ENCODE measurements around the gene PPP2R2B.

The PPP2R2B gene

GRCh38 chr5:146699138-146699537 lies 179.4 kb downstream of the PPP2R2B start:
- no peak for DNase-seq (ENCODE audit: low spot score)

GRCh38 chr5:146698651-146699050 lies 179.9 kb downstream of the PPP2R2B start:
- DNase-seq (ENCODE audit: low spot score) = no peak

DNA sequence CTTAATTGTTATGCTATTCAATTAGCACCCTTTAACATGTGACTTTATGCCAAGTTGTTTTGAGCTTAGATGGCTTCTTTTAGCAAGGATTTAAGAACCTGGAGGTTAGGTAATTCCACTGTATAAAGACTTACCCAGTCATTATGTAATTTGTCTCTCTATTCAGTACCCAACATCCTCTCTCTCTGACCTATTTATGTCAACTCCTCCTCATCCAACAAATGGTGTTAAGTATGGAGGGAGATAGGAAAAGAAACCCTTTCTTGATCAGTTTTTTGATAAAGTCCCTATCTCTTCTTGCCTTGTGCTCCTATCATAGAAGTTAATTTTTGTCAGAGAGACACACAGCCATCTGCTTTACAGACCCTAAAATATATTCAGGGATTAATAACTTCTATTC lies 181.3 kb downstream of the PPP2R2B start:
- DNase-seq (ENCODE audit: low spot score) = no peak

DNA sequence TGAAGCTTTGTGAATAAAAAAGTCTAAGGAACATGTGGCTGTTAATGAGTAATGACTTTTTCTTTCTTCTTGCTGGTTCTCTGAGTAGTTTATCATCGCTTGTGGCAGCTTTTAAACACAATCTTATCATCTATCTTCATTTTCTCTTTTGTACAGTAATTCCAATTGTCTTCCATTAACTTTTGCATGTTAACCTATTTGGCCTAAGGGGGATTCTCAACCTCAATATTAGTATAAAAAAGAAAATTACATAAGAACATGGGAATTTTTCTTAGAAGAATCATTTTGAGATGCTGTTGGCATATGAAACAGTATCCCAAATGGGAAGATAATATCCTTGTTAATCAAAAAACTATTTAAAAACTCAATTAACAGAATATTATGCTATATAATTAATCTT lies 182.9 kb downstream of the PPP2R2B start:
- no peak for DNase-seq (ENCODE audit: low spot score)

DNA sequence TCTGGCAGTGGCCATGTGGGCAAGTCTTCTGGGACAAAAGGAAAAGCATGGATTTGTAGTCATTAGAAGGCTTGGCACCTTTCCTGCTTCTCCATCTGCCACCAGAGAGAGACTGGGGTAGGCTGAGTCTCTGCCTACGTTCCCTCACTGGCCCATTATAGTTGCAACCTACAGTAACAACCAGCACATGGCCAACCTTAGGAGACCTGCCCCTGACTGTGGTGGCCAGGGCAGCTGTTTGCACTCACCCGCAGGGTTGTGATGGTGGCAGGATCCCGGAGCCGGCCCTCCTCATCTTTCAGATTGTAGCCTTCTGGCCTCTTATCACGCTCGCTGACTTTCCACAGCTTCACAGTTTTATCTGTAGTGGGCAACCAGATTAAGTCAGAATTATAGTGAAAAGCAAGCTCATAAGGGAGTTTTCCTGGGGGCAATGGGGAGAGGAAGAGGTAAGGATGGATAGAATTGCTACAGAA lies 187.6 kb downstream of the PPP2R2B start:
- DNase-seq (ENCODE audit: low spot score) = no peak

DNA sequence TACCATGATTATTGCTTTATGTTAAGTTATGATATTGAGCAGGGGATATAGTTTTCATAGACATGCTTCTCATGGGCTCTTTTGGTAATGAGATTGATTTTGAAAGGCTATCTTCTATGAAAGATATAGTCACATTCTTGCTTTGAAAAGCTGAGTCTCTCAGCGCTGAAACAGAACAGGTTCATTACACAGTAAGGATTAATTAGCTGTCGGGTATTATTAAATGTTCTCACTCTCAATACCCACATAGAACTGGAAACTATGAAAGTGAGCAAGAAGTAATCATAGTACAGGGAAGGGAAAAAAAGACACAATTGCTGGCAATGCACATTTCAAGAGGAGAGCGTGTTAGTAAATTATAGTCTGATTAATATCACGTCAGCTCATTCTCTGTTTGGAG lies 190.9 kb downstream of the PPP2R2B start:
- no peak for DNase-seq (ENCODE audit: low spot score)

DNA sequence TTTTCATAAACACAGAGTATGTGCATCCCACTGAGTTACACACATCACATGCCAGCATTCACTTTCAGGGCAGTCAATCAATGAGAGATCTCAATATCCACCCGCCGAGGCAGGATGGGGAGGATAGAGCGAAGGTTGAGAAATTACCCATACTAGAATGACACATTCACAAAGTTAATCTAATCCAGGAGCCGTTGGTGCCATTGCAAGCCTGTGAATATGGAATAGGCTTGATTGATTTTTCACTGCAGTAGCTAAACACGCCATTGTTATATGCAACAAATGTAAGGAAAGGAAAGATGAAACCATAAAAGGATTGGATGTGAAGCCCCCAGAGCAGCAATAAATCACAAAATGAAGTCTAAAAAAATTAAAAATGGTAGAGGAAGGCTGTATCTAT lies 194.7 kb downstream of the PPP2R2B start:
- no peak for DNase-seq (ENCODE audit: low spot score)

DNA sequence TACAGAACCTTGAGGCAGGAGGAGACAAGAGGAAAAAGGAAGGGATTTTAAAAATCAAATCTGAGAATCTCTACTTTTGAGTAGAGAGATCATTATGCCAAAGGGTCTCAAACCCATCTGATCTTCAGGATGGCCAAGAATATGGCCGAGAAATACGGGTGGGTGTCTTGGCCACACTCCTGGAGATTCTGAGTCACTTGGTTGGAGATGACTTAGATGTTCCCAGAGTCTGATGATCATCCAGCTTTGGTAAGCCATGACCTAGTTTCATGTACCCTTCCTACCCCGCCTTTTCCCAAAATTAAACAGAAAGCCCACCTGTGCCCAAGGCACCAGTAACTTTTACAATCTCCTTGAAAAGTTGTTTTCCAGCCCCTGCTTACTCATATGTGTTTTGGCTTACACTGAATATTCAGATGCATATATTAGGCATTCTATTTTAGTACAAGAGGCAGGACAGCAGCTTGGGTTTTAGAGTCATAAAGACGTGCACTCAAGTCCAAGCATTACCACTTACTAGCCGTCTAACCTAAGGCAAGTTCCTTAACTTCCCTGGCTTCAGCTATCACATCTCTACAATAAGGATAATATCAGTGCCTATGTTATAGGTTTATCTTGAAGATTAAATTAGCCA lies 195.5 kb downstream of the PPP2R2B start:
- no peak for DNase-seq (ENCODE audit: low spot score)

GRCh38 chr5:146681585-146682105 lies 196.9 kb downstream of the PPP2R2B start:
- DNase-seq (ENCODE audit: low spot score) = no peak

DNA sequence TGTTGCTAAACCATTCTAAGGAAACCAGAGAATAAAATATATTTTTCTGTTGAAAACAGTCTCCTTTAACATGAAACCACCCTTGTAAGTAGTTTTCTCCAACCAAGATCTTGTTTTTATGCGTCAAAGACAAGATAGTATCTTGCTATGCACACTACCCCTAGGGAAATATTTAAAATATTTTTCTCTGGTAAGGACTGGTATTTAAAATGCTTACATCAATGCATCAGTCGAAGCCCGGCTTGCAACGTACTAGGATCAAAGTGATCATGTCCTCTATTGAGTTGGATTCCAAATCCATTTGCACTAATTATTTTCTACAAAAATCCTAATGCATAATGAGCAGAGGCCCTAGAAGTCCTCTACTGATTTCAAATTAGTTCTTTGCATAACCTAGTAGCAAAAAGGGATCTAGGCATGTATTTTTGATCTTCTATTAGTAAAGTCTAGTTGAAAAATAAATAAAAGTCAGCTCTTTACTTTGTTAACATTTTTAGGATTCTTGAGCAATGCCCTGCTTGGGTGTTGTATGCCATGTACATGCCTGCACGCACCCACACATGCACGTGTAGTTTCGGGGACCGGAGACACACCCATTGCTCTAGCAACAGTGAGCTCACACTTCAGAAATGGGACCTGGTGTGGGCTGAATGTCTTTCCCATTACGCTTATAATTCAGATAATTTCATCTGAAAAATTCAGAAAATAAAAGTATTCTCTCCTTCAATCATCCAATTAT lies 197.5 kb downstream of the PPP2R2B start:
- no peak for DNase-seq (ENCODE audit: low spot score)

DNA sequence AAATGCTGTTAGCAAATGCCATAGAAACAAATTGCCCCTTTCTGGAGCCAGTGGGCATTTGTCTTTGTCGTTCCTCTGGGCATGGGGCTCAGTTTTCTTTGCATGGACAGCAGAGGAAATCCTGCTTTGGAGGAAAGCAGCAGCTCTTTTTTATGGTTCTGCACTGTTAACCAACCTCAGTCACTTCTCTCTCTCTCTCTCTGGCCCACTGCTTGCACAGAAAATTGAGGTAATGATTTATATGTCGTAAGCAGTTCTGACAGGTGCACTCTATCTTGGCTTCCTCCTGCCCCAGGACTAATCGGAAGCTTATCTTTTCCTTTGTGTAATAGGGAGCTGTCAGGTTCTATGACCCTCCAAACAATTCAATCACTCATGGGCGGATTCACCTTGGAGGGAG lies 202.9 kb downstream of the PPP2R2B start:
- no peak for DNase-seq (ENCODE audit: low spot score)

DNA sequence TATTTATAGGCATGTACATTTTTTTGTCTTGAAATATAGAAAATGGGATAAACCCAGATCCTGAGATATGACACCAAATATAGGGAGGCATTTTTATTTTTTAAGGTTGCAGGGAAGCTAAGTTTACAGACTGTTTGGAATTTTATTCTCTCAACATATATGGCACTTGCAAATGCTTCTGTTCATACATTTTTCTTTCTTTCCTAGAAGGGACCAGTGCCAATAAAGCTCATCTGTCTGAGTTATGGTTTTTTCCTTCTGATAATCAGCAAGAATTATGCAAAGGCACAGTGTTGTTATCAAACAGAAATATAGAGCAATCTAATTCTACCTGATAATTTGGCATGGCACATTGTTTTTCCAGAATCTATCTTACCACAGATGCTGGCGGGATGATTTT lies 205.7 kb downstream of the PPP2R2B start:
- no peak for DNase-seq (ENCODE audit: low spot score)

DNA sequence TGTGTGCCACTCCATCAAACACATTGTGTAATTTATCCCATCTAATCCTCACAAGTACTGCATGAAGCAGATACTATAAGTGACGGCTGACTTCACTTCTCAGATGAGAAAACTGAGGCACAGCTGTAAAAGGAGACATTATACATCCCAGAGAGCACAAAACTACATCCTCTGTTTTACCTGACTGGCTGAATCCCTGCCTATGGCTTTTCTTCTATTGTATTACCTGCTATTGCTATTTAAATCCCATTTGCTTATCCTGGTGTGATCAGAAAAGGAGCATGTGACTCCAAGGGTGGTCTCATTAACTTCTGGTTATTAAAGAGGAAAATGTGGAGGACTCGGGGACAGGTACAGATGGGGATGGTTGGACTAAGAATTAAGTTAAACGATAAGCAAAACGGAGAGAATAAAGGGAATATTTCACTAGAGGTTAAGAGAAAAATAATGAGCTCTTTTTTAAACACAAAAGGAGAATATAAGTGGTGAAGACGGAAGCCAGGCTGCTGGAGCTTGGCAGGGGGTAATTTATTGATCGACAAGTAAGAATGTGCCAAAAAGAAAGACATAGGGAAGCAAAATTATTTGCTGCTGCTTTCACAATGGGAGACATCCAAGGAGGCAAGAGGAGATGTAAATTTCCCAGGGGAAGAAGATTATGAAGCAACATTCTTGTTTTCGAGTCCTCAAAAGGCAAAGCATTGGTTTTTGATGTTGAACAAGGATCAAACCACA lies 206.8 kb downstream of the PPP2R2B start:
- DNase-seq (ENCODE audit: low spot score) = no peak

GRCh38 chr5:146669656-146670055 lies 208.9 kb downstream of the PPP2R2B start:
- DNase-seq (ENCODE audit: low spot score) = no peak

DNA sequence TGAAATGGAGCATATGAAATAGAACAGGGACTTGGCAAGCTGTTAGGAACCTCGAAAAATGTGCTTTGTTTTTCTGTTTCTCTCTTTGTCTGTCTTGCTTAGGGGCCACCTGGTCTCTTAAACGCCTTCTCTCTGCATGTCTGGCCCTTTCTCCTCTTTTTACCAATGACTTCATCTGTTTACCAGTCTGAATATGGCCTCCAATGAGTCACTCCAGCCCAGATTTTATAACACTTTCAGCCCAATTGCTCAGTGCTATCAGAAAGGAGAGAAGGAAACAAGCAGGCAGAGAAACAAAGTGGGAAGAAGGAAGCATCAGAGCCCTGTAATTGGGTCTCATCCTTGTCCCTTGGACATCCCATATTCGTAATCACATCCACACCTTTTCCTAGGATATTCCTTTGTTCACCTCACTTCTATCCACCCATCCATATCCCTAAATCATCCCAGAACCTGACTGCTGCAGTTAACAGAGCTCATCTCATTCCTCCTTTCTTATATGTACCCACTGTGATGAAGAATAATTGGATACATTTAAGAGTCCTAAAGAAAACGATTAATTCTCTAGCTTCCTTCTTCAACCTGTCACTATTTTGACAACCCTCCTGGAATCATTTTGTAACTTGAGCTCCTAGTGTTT lies 210.8 kb downstream of the PPP2R2B start:
- peak; percentile 79 for DNase-seq (ENCODE audit: low spot score)

DNA sequence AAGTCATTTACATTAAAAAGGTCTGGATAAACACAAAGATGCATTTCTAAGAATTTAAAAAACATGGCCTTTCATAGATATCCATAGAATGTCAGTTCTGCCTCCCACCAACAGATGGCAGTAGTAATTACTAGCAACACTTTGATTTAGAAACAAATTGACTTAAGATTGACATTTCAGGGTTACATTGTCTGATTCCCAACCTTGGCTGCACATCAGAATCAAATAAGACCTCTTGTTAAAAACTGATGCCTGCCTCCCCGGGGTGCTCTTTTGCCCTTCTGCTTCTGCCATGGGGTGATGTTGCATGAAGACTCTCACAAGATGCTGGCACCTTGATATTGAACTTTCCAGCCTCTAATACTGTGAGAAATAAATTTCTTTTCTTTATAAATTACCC lies 216.3 kb downstream of the PPP2R2B start:
- no peak for DNase-seq (ENCODE audit: low spot score)

DNA sequence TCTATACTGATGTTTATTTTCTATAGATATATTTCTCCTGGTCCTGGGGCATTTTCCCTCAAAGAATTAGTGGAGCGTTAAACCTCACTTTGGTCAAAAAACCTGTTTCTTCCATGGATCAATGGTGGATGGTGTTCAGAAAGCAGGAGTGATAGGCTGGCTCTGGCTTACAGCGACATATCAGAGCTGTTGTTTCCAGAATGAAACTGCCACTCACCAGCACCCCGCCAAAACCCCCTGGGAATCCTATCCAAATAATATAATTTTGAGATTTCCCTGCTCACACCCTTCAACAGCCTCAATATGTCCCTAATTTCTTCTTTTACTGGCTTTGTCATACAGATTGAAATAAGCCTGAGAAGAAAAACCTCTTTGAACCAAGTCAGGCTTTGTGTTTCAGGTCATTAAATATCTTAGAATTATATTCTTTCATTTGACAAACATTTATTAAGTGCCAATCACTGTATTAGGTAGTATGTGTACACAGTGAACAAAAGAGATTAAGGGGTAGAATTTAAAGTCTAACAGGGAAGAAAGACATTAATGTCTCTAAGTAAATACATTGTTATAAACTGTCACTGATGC lies 218.1 kb downstream of the PPP2R2B start:
- DNase-seq (ENCODE audit: low spot score) = no peak

- no peak for DNase-seq (ENCODE audit: low spot score)
These were observed 218.6 kb downstream of the PPP2R2B start for GRCh38 chr5:146659961-146660360.

- no peak for DNase-seq (ENCODE audit: low spot score)
These were observed 221.9 kb downstream of the PPP2R2B start for GRCh38 chr5:146656703-146657102.

DNA sequence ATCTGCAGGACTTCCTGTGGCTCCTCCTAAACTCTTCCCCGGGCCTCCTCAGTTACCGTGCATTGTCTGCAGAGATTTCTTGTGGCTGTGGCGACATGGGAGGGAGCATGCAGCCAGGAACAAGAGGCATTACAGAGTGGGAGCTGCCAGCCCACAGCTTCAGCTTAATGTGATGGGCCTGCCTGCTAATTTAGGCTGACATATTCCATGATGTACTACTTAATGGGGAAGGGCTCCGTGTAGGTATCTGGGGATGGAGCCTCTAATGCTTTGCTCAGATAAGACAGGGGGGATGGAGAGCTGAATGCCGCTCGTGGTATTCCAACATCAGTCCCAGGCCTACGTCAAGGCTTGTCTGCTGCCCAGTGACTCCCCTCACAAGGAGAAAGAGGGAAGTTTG lies 225.0 kb downstream of the PPP2R2B start:
- no peak for DNase-seq (ENCODE audit: low spot score)

GRCh38 chr5:146652547-146652946 lies 226.0 kb downstream of the PPP2R2B start:
- DNase-seq (ENCODE audit: low spot score) = no peak

GRCh38 chr5:146647656-146648199 lies 230.8 kb downstream of the PPP2R2B start:
- peak; percentile 67 for DNase-seq (ENCODE audit: low spot score)
